GM19351 (cell line): Measurements from ENCODE around the gene KRTDAP.

Experiments
- ATAC-seq: cut with Tn5 transposase; IDR thresholded peaks from one replicate; pipeline ENCODE4 v1.9.1; 2021; ENCODE audit warnings: mild to moderate bottlenecking, moderate library complexity; ENCODE audit not compliant: unreplicated experiment

Gene KRTDAP

GRCh38 chr19:35457173-35457572 is 33.1 kb downstream of the KRTDAP start:
- no peak for ATAC-seq

GRCh38 chr19:35455616-35456201 is 34.6 kb downstream of the KRTDAP start:
- ATAC-seq, result no peak

GRCh38 chr19:35454663-35455062 is 35.6 kb downstream of the KRTDAP start:
- ATAC-seq, result no peak

GRCh38 chr19:35451338-35452096 is 38.7 kb downstream of the KRTDAP start:
- no peak for ATAC-seq

GRCh38 chr19:35449359-35450043 is 40.8 kb downstream of the KRTDAP start:
- ATAC-seq, result no peak

GRCh38 chr19:35447606-35448469 is 42.4 kb downstream of the KRTDAP start, which contains the start of gene FFAR2:
TSS of gene FFAR2 (plus strand) at chr19:35448257. CDS start at chr19:35449715, 1,458 bp downstream.
- no peak for ATAC-seq

- ATAC-seq, result no peak
Observed at GRCh38 chr19:35445826-35446593, 44.3 kb downstream of the KRTDAP start.

- ATAC-seq, result no peak
Observed at GRCh38 chr19:35444735-35445134, 45.5 kb downstream of the KRTDAP start.

GRCh38 chr19:35442091-35442490 is 48.2 kb downstream of the KRTDAP start:
- ATAC-seq, result no peak

- no peak for ATAC-seq
Observed at GRCh38 chr19:35439921-35440320, 50.3 kb downstream of the KRTDAP start.

- no peak for ATAC-seq
Observed at GRCh38 chr19:35438527-35438926, 51.7 kb downstream of the KRTDAP start.

GRCh38 chr19:35438096-35438495 is 52.2 kb downstream of the KRTDAP start:
- ATAC-seq, result no peak

- ATAC-seq, result no peak
Observed at GRCh38 chr19:35437406-35437951, 52.8 kb downstream of the KRTDAP start.
